ENCODE data around the gene MGAT5. TPM values are rescaled to one million over a fixed set of nuclear protein-coding genes. Genes with fewer than 3 reads are reported as not detected.

MGAT5 gene
- total RNA-seq, 1 donor from 2014 or later, result 21.2 TPM

DNA sequence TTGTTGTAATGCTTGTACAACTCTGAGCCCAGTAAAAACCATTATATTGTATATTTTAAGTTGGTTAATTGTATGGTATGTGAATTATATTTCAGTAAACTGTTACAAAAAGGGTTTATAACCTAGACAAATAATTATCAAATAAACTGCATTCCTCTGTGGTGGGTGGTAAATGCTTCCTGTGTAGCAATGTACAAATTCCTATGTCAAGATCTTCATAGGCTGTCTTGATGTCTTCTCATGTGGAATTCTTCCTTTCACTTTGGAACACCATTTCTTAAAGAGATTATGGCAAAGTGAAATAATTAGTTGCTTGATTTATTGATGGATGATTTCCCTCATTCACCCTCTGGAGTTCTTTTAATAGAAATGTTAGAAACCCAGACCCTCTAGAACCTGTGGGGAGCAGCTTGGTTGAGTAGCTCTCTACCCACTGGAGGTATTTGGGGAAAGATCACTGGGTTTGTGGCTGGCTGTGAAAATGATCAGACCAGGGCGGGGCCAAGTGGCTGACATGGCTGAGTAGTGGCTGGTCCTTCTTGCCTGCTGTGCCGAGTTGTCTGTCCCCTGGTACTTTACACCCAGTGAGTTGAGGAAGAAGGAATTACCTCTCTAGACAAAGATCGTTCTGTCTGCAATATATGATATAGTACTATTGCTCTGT is 22.4 kb upstream of the MGAT5 start:
- H2AFZ ChIP-seq (replicated peaks), result no peak overlapping the region
- no peak overlapping the region for H3K9ac ChIP-seq
- H3K4me1 ChIP-seq, result peaks cover 2% of the 10 kb centered on the region
- H3K27ac Mint-ChIP-seq, result no peak overlapping the region
- H3K4me3 Mint-ChIP-seq, result no peak overlapping the region
- H4K20me1 ChIP-seq (ENCODE audit: low read depth), result no peaks in the 10 kb centered on the region
- peaks cover 3% of the 10 kb centered on the region for H3K27me3 Mint-ChIP-seq (ENCODE audit: insufficient read depth, low read depth)
- no peak for DNase-seq (ENCODE audit: low spot score)
- H3K4me3 ChIP-seq, result no peak overlapping the region
- H3K4me2 ChIP-seq, result no peak overlapping the region
- peaks cover 8% of the 10 kb centered on the region for H3K36me3 ChIP-seq
- no peaks in the 10 kb centered on the region for H3K27me3 ChIP-seq
- peaks cover 26% of the 10 kb centered on the region for H3K9me3 Mint-ChIP-seq
- peaks cover 9% of the 10 kb centered on the region for H3K79me2 ChIP-seq (ENCODE audit: low read depth)
- no peaks in the 10 kb centered on the region for H3K4me1 Mint-ChIP-seq
- H3F3A ChIP-seq (ENCODE audit: low read depth), result no peaks in the 10 kb centered on the region
- TF ChIP-seq, protein P1, sequence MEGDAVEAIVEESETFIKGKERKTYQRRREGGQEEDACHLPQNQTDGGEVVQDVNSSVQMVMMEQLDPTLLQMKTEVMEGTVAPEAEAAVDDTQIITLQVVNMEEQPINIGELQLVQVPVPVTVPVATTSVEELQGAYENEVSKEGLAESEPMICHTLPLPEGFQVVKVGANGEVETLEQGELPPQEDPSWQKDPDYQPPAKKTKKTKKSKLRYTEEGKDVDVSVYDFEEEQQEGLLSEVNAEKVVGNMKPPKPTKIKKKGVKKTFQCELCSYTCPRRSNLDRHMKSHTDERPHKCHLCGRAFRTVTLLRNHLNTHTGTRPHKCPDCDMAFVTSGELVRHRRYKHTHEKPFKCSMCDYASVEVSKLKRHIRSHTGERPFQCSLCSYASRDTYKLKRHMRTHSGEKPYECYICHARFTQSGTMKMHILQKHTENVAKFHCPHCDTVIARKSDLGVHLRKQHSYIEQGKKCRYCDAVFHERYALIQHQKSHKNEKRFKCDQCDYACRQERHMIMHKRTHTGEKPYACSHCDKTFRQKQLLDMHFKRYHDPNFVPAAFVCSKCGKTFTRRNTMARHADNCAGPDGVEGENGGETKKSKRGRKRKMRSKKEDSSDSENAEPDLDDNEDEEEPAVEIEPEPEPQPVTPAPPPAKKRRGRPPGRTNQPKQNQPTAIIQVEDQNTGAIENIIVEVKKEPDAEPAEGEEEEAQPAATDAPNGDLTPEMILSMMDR (IDR thresholded peaks at IDR 0.05), result no peak
- TF ChIP-seq EZH2 (IDR thresholded peaks at IDR 0.05), result no peak
- TF ChIP-seq EZH2phosphoT487 (IDR thresholded peaks at IDR 0.05), result no peak
- H3K27ac ChIP-seq, result no peak overlapping the region
- no peaks in the 10 kb centered on the region for H3K9me3 ChIP-seq (ENCODE audit: low read depth)
- H3K36me3 Mint-ChIP-seq, result peaks cover 7% of the 10 kb centered on the region

DNA sequence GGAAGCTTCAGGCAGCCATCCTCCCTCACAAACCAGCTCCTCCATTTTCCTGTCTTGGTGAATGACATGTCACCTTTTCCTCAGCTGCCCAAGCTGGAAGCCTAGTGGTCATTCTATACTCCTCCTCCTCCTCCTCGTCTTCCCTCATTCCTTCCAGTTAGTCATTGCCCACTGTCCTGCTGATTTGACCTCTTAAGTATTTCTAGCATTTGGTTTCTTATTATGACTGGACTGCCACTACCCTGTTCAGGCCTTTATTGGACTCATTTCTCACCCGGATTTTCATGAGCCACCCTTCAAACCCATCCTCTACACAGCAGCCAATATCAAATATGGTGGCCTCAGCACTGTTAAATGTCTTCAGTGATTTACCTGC is 21.9 kb upstream of the MGAT5 start:
- Mint-ChIP-seq H3K9me3 (peaks cover 26% of the 10 kb centered on the region), H3K36me3 (peaks cover 7% of the 10 kb centered on the region), H3K27me3 (ENCODE audit: insufficient read depth, low read depth) (peaks cover 3% of the 10 kb centered on the region), H3K4me3 (no peak overlapping the region), H3K27ac (no peak overlapping the region), H3K4me1 (no peaks in the 10 kb centered on the region)
- no peaks in the 10 kb centered on the region for H4K20me1 ChIP-seq (ENCODE audit: low read depth)
- no peak overlapping the region for H3K4me3 ChIP-seq
- H3K4me1 ChIP-seq, result no peaks in the 10 kb centered on the region
- TF ChIP-seq EZH2 (IDR thresholded peaks at IDR 0.05), result no peak
- TF ChIP-seq EZH2phosphoT487 (IDR thresholded peaks at IDR 0.05), result no peak
- TF ChIP-seq, protein P1 (IDR thresholded peaks at IDR 0.05), result no peak
- no peak overlapping the region for H3K27ac ChIP-seq
- no peak overlapping the region for H3K4me2 ChIP-seq
- DNase-seq (ENCODE audit: low spot score), result no peak
- H3K36me3 ChIP-seq, result peaks cover 8% of the 10 kb centered on the region
- no peaks in the 10 kb centered on the region for H3K27me3 ChIP-seq
- no peak overlapping the region for H2AFZ ChIP-seq (replicated peaks)
- no peak overlapping the region for H3K9ac ChIP-seq
- H3F3A ChIP-seq (ENCODE audit: low read depth), result no peaks in the 10 kb centered on the region
- no peaks in the 10 kb centered on the region for H3K9me3 ChIP-seq (ENCODE audit: low read depth)
- H3K79me2 ChIP-seq (ENCODE audit: low read depth), result peaks cover 9% of the 10 kb centered on the region

- H3K27me3 ChIP-seq, result no peaks in the 10 kb centered on the region
- no peak overlapping the region for H3K4me2 ChIP-seq
- H4K20me1 ChIP-seq (ENCODE audit: low read depth), result no peaks in the 10 kb centered on the region
- H3K36me3 Mint-ChIP-seq, result peaks cover 7% of the 10 kb centered on the region
- TF ChIP-seq EZH2 (IDR thresholded peaks at IDR 0.05) (no peak), EZH2phosphoT487 (IDR thresholded peaks at IDR 0.05) (no peak)
- TF ChIP-seq, protein P1 (IDR thresholded peaks at IDR 0.05), result no peak
- no peaks in the 10 kb centered on the region for H3K9me3 ChIP-seq (ENCODE audit: low read depth)
- no peak overlapping the region for H2AFZ ChIP-seq (replicated peaks)
- H3K27ac Mint-ChIP-seq, result no peak overlapping the region
- H3K4me3 ChIP-seq, result no peak overlapping the region
- H3F3A ChIP-seq (ENCODE audit: low read depth), result no peaks in the 10 kb centered on the region
- H3K4me1 Mint-ChIP-seq, result no peaks in the 10 kb centered on the region
- H3K4me3 Mint-ChIP-seq, result no peak overlapping the region
- no peak overlapping the region for H3K27ac ChIP-seq
- peaks cover 8% of the 10 kb centered on the region for H3K36me3 ChIP-seq
- no peaks in the 10 kb centered on the region for H3K4me1 ChIP-seq
- H3K9ac ChIP-seq, result no peak overlapping the region
- peaks cover 8% of the 10 kb centered on the region for H3K79me2 ChIP-seq (ENCODE audit: low read depth)
- DNase-seq (ENCODE audit: low spot score), result no peak
- H3K9me3 Mint-ChIP-seq, result peaks cover 26% of the 10 kb centered on the region
- H3K27me3 Mint-ChIP-seq (ENCODE audit: insufficient read depth, low read depth), result peaks cover 3% of the 10 kb centered on the region
These were observed 21.4 kb upstream of the MGAT5 start for GRCh38 chr2:134232461-134232860.
